Fibroblast of peridontal ligament (primary cell): ENCODE data around the gene EYA2.
"Not testable (repeated sequence)": the region's sequence is repeated elsewhere in the genome, so short reads cannot be mapped to it uniquely, and the experiment has no call there.

ENCODE experiments used
- DNase-seq: peaks from one replicate; pipeline ENCODE4 v3.0.0-alpha.2; 2010; ENCODE audit errors: extremely low read depth

Gene EYA2

DNA sequence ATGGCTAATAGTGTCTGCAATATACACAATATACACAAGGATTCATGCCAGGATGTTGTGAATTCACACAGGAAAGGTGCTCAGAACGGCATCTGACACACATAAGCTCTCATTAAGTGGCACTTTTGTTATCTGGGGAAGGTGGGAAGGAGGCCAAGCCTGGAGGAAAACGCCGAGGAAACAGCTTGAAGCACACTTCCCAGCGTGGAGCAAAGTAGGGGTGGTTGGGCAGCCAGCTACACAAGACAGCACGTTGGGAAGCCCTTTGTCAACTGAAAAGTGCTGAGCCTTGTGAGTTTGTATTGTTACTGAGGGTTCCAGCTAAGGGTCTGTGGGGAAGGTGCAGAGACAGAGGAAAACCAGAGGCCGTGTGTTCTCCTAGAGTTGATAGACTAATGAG lies 280.9 kb downstream of the EYA2 start:
- DNase-seq: no peak

GRCh38 chr20:47176217-47176616 lies 281.6 kb downstream of the EYA2 start:
- DNase-seq: not testable (repeated sequence)

GRCh38 chr20:47178277-47178676 lies 283.6 kb downstream of the EYA2 start:
- DNase-seq: no peak

DNA sequence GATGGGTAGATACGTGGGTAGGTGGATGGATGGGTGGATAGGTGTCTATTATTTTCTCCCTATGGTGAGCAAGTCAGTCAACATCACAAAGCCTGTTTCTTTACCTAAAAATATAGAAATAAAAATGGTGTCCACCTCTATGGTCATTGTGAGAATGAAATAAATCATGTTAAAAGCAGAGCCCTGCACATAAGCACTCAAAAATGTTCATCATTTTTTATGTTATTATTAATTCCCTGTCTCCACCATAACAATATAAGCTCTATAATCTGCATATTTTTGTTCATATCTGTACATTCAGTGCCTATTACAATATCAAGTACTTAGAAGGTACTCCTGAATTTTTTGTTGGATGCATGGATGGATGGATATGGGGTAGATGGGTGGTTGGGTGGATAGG lies 284.2 kb downstream of the EYA2 start:
- no peak for DNase-seq

DNA sequence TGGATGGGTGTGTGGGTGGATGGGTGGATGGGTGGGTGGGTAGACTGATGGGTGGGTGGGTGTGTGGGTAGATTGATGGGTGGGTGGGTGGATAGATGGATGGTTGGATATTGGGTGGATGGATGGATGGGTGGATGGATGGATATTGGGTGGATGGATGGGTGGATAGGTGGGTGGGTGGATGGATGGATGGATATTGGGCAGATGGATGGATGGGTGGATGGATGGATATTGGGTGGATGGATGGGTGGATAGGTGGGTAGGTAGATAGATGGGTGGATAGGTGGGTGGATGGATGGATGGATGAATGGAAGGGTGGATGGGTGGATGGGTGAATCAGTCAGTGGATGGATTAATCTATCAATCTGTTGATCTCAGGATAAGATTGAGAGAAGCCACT lies 284.6 kb downstream of the EYA2 start:
- DNase-seq: no peak

DNA sequence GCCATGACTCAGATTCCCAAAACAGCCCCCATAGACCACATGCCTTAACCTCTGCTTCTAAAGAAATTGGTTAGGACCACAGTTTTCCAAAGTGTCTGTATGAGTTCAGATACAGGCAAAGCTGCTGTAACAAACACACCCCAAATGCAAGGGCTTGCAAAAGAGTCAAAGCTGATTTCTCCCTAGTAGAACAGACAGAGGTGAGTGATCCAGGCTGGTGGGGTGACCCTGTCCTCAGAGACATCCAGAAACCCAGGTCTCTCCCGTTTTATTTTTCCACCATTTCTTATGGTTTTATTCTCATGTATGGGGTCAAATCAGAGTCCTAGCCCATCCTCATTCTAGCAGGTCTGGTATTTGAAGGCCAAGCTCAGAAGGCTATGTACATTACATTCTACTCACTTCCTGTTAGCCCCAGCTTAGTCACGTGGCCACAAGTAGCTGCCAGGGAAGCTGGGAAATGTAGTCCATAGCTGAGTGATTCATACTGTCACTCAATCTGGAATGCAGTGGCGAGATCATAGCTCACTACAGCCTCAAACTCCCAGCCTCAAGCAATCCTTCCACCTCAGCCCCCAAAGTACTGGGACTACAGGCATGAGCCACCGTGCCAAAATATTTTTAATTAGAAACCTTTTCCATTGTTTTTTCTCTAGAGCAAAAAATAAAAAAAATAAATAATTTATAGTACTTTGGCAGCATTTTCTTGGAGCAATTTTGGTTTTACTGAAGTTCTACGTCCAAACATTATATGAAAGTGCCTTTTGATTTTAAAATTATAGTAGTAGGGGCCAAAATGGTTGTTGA lies 286.6 kb downstream of the EYA2 start:
- DNase-seq: peak; percentile 57

DNA sequence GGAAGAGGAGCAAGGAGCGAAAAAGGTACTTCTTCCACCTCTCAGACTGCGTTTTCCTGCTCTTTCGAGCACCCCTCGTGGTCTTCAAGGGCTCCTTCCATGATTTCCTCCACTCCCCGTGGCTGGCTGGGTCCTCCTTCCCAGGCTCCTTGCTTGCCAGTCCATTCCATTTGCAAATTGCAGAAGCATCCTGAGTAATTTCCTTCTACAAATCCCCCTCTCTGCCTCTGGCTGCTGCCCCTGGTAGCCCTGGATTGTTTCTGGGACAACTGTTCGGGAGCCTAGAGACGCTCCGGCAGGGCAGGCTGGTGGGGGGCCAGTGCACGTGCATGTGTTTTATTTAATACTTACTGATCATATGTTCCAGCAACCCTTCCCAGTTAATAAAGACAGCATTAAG lies 288.7 kb downstream of the EYA2 start:
- no peak for DNase-seq

- no peak for DNase-seq
Measured at GRCh38 chr20:47187450-47188195, 293.0 kb downstream of the EYA2 start.

DNA sequence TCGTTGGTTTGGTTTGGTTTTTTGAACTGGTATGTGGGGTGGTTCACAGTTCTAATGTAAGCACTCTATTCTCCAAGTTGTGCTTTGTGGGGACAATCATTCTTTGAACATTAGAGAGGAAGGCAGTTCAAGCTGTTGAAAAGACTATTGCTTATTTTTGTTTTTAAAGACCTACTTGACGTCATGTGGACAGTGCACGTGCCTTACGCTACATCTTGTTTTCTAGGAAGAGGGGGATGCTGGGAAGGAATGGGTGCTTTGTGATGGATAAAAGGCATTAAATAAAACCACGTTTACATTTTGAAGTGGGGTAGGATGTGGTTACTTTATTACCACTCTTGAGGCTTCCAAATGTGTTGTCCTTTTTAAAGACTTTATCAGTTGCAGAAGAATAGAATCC lies 293.9 kb downstream of the EYA2 start:
- DNase-seq: no peak

GRCh38 chr20:47189060-47189459 lies 294.4 kb downstream of the EYA2 start:
- peak; percentile 45 for DNase-seq

DNA sequence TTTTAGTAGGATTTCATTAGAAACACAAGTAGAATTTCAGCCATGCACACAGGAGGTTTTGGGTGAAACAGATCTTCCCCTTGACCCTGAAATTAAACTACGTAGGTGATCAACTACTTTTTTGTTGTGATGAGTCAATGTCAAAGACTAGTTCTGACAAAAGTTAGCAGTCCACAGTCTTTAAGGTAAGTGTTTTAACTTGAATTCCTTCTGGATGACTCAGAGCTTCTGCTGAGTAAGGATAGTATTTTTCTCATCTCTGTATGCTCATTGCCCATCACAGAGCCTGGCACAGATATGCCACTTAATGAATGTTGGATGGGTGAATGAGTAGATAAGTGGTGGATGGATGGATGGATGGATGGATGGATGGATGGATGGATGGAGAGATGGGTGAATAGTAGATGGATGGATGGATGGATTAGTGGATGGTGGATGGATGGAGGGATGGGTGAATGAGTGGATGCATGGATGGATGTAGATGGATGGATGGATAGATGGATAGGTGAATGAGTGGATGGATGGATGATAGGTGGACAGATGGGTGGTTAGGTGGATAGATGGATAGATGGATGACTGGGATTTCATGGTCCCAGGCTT lies 296.5 kb downstream of the EYA2 start:
- no peak for DNase-seq

- DNase-seq: no peak
Measured at GRCh38 chr20:47191956-47192355, 297.3 kb downstream of the EYA2 start.

GRCh38 chr20:47195573-47195972 lies 300.9 kb downstream of the EYA2 start:
- no peak for DNase-seq

DNA sequence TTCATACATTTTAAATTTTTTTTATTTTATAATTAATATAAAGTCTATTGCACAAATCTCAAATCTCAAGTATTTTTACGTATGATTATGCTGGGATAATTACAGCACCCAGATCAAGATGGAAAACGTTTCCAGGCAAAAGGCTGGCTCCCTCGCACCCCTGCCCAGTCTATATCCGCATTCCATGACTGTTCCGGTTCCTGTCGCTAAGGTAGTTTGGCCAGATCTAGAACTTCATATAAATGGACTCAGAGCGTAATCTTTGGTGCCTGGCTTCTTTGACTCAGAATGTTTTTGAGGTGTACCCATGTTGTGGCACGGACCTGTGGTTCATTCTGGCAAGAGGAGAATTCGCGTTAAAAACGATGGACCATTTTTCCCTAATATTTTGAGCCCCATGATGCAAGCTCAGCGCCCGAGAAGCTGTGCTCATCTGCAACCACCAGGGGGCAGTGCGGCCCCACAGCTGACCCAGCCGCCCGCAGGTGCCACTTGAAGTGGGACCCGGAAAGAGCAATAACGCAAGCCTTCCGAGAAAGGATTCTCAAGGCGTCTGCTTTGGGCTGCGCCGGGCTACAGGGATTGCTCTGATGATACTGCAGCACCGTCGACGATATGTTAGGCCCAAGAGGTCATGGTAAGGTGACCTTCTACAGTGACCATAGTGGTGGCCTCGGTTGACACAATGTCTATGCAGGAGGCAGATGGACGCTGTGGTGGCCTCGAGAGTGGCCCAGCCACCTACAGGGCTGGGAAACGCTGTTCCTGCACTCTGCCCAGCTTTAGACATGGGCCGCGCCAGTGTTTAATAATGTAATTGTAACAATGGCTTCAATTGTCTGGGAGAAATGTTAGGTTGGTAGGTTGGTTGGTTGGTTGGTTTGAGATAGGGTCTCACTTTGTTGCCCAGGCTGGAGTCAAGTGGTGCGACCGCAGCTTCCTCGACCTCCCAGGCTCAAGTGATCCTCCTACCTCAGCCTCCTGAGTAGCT lies 301.7 kb downstream of the EYA2 start:
- DNase-seq: peak; percentile 59

- DNase-seq: no peak
Measured at GRCh38 chr20:47198254-47198671, 303.6 kb downstream of the EYA2 start.

- no peak for DNase-seq
Measured at GRCh38 chr20:47198996-47199552, 304.4 kb downstream of the EYA2 start.

DNA sequence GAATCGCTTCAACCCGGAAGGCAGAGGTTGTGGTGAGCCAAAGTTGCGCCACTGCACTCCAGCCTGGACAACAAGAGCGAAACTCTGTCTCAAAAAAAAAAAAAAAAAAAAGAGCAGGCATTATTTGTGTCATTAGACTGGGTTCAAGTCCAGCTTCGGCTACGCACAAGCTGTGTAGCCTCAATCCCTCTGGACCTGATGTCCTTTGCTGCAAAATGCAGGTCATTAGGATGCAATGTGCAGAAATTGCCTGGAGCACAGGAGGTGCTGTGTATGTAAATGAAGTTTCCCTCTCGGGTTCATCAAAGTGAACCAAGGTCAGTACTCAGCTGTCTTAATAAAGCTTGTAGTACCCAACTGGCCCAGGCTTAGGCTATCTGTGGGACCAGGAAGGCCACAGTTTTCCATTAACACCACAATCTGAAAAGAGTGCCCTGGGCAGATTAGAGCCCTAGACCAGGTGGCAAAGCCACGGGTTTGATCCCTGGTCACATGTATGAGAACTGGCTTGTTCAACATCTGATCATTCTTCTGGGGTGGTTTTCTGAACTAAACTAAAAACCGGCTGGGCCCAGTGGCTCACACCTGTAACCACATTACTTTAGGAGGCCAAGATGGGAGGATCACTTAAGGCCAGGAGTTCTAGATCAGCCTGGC lies 306.6 kb downstream of the EYA2 start:
- no peak for DNase-seq

DNA sequence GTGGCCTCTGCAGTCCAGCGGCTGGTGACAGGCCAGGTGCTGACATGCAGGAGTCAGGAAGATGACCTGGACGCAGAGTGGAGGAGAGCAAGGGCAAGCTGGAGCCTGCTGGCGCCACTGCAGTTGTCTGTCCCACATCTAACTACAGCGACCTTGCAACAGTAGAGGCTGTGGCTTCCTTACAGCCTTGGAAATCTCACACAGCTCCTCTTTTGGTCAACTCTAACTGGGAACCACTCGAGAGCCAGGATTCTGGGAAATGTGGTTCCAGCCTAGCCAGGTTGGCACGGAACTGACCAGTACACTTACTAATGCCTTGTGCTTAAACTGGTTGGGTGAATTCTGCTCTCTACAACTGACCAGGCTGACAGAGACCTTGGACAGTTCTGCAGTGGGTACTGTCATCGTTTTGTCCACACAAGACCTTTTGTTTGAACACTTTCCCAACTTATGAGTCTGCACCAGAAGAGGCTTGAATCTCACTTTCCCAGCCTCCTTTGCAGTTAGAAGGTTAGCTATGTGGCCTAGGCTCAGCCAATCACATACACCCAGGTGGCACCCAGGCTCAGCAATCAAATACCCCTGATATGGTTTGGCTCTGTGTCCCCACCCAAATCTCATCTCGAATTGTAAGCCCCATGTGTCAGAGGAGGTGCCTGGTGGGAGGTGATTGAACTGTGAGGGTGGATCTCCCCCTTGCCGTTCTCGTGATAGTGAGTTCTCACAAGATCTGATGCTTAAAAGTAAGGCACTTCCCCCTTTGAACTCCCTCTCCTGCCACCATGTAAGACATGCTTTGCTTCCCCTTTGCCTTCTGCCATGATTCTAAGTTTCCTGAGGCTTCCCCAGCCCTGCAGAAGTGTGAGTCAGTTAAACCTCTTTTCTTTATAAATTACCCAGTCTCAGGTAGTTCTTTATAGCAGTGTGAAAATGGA lies 308.4 kb downstream of the EYA2 start:
- DNase-seq: no peak

DNA sequence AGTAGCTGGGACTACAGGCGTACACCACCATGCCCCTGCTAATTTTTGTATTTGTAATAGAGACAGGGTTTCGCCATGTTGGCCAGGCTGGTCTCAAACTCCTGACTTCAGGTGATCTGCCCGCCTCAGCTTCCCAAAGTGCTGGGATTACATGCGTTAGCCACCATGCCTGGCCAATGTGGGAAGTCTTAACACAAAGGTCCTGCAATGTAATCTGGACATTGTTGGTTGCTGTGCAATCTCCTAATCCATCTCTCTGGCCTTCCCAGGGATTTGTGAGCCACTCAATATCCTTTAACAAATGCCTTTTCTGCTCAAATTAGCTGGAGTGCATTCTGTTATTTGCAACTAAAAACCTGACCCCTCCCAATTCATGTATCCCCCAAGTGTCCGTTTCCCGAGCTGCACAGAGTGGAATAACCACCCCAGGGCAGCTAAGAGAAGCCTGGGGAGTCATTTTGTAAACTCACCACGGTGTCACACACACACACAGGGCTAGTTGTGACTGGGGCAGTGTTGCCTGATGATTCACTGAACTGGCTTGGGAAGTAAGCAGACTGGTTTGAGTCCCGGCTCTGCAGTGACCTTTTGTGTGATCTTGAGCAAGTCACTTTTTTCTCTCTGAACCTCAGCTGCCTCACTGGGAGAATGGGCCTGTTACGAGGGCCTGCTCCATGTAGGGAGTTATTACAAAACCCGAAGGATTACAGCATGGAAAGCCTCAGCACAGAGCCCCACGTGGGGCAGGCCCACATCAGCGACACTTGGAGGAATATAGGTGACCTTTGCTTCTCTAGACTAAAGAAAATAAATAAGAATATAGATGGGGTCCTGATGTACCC lies 309.6 kb downstream of the EYA2 start:
- DNase-seq: peak; percentile 13
